Activated CD8-positive, alpha-beta memory T cell treated with anti-CD3 and anti-CD28 coated beads for 24 hours (primary cell): ENCODE results near the gene IL13RA2.

Experiments
- DNase-seq: peaks from one replicate; pipeline ENCODE4 v3.0.0-alpha.2; 2020

IL13RA2 gene

GRCh38 chrX:115017455-115017854 lies at the start of gene IL13RA2:
IL13RA2 (minus strand) TSS chrX:115017616; CDS start chrX:115017269, 347 bp downstream.
- DNase-seq: no peak

GRCh38 chrX:115065304-115065703 lies 47.9 kb upstream of the IL13RA2 start:
- no peak for DNase-seq

GRCh38 chrX:115060013-115060412 lies 42.6 kb upstream of the IL13RA2 start:
- DNase-seq: no peak

- DNase-seq: no peak
These were observed 40.9 kb upstream of the IL13RA2 start for GRCh38 chrX:115058276-115058675.

GRCh38 chrX:115054876-115055275 lies 37.5 kb upstream of the IL13RA2 start:
- no peak for DNase-seq

GRCh38 chrX:115053223-115053622 lies 35.8 kb upstream of the IL13RA2 start:
- no peak for DNase-seq

GRCh38 chrX:115047715-115048114 lies 30.3 kb upstream of the IL13RA2 start:
- no peak for DNase-seq

GRCh38 chrX:115047181-115047580 lies 29.8 kb upstream of the IL13RA2 start:
- no peak for DNase-seq

GRCh38 chrX:115040417-115040816 lies 23.0 kb upstream of the IL13RA2 start:
- DNase-seq: no peak

- DNase-seq: no peak
These were observed 21.0 kb upstream of the IL13RA2 start for GRCh38 chrX:115038406-115038805.

- DNase-seq: no peak
These were observed 18.6 kb upstream of the IL13RA2 start for GRCh38 chrX:115036029-115036428.

- DNase-seq: no peak
These were observed 14.6 kb upstream of the IL13RA2 start for GRCh38 chrX:115031989-115032388.

GRCh38 chrX:115030625-115031024 lies 13.2 kb upstream of the IL13RA2 start:
- no peak for DNase-seq

- DNase-seq: no peak
These were observed 12.6 kb upstream of the IL13RA2 start for GRCh38 chrX:115029869-115030570.

- no peak for DNase-seq
These were observed 12.0 kb upstream of the IL13RA2 start for GRCh38 chrX:115029440-115029839.

GRCh38 chrX:115023811-115024210 lies 6.4 kb upstream of the IL13RA2 start:
- no peak for DNase-seq

GRCh38 chrX:115023139-115023538 lies 5.7 kb upstream of the IL13RA2 start:
- DNase-seq: no peak

- DNase-seq: no peak
These were observed 3.7 kb upstream of the IL13RA2 start for GRCh38 chrX:115021121-115021520.

GRCh38 chrX:115018944-115019343 lies 1.5 kb upstream of the IL13RA2 start:
- no peak for DNase-seq

- DNase-seq: no peak
These were observed 728 bp upstream of the IL13RA2 start for GRCh38 chrX:115018040-115018647.

- no peak for DNase-seq
These were observed 3.7 kb downstream of the IL13RA2 start for GRCh38 chrX:115013705-115014104.

GRCh38 chrX:115011428-115011827 lies 6.0 kb downstream of the IL13RA2 start:
- no peak for DNase-seq

GRCh38 chrX:114999906-115000305 lies 17.5 kb downstream of the IL13RA2 start:
- no peak for DNase-seq

- no peak for DNase-seq
These were observed 19.6 kb downstream of the IL13RA2 start for GRCh38 chrX:114997779-114998178.
